ENCODE measurements around the gene DNAAF3.
"Not testable (repeated sequence)": the region's sequence is repeated elsewhere in the genome, so short reads cannot be mapped to it uniquely, and the experiment has no call there.

Gene DNAAF3

DNA sequence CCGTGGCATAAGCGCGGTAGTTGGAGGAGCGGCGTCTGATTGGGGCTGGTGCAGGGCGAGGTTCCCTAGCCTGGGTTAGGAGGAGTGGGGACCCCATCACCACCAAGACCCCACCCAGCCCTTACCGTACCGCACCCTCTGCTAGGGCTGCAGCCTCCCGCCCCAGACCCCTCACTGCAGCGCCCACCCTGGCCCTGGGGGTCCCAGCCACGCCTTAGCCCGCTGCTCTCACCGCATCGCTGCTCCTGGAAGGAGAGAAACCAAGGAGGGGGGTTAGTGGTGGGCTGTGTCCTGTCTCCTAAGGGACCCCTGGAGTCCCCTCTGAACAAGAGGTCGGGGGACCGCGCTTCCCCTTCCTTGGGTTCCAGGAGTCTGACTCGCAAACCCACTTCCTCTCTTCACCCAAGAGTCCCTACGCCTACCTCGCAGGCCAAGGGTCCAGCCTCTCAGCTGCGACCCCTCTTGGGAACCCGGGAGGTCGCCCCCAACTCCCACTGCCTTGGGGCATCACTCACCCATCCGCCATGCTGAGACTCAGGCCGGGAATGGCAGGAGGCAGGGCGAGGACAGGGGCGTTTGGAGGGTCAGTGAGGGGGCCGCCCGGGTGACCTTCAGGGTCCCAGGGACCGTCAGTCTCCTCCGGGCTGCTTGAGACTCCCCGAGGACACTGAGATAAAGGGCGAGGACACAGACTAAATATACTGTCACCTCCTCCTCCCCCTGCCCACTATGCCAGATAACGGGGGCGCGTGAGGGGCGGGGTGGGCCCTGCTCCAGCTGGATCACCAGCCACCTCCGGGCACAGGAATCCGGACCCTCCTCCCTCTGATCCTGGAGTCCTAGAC is 9.1 kb downstream of the DNAAF3 start, which contains the start of gene TNNI3:
Gene TNNI3 (minus strand): TSS at position 669 of the 845 bp plus-strand sequence. CDS start 143 bp downstream, at position 526.
- POLR2A ChIA-PET: no interaction called here
- CTCF ChIA-PET: interaction anchor here (1.1 to 1.7 kb wide), 2 partner anchors 9 to 16 kb away, joined by 3 to 6 read pairs; partner anchors contain the start of gene DNAAF3
- TF ChIP-seq, protein P1, sequence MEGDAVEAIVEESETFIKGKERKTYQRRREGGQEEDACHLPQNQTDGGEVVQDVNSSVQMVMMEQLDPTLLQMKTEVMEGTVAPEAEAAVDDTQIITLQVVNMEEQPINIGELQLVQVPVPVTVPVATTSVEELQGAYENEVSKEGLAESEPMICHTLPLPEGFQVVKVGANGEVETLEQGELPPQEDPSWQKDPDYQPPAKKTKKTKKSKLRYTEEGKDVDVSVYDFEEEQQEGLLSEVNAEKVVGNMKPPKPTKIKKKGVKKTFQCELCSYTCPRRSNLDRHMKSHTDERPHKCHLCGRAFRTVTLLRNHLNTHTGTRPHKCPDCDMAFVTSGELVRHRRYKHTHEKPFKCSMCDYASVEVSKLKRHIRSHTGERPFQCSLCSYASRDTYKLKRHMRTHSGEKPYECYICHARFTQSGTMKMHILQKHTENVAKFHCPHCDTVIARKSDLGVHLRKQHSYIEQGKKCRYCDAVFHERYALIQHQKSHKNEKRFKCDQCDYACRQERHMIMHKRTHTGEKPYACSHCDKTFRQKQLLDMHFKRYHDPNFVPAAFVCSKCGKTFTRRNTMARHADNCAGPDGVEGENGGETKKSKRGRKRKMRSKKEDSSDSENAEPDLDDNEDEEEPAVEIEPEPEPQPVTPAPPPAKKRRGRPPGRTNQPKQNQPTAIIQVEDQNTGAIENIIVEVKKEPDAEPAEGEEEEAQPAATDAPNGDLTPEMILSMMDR (IDR thresholded peaks at IDR 0.05; ENCODE audit: control extremely low read depth, extremely low read depth, low read depth, missing control alignments): no peak
- DNase-seq (ENCODE audit: extremely low spot score): no peak

DNA sequence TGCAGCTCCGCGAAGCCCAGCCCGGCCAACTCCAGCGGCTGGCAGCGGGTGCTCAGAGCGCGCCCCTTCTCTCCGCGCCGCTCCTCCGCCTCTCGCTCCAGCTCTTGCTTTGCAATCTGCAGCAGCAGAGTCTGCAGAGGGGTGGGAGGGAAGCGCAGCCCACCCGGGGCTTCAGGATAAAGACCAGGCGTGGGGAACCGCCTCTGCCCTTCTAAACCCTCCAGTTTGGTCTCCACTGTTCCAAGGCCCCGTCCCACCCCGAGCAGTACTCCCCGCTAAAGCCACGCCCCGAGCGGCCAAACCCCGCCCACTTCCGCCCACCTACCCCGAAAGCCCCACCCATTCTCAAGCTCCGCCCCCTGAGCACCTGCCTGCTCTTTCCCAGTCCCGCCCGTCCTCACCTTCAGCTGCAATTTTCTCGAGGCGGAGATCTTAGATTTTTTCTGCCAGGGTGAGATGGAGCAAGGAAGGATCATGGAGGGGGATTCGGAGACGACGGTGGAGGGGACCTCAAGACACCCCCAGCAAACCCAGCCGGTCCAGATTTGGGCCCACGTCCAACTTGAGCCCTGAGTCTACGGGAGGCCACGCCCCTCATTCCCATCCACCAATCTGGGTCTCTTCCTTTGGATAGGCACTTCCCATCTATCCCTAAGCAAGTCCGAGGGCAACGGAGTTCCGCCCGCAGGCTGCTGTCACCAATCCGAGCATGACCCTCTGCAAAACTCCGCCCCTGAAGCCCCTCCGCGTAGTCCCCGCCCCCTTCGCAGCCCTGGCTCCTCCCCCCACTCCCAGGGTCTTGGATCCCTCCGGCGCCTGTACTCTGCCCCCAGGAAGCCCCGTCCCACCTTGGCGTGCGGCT is 10.0 kb downstream of the DNAAF3 start:
- CTCF ChIA-PET: no interaction called here
- DNase-seq (ENCODE audit: extremely low spot score): peak; percentile 62
- TF ChIP-seq, protein P1 (IDR thresholded peaks at IDR 0.05; ENCODE audit: control extremely low read depth, extremely low read depth, low read depth, missing control alignments): no peak
- POLR2A ChIA-PET: interaction anchor here (0.6 kb wide), 1 partner anchor 10 kb away, joined by 4 read pairs; the partner anchor contains the start of gene DNAAF3

DNA sequence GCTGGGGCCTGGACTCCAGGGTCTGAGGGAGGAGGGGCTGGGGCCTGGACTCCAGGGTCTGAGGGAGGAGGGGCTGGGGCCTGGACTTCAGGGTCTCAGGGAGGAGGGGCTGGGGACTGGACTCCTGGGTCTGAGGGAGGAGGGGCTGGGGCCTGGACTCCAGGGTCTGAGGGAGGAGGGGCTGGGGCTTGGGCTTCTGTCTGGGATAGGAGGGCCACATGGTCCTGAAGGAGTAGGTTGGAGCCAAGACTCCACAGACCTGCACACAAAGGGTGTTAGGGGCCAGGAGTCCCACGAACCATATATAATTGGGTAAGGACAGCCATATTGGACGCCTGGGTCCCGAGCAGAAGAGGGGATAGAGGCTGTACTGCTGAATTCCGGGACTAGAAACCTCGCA is 10.6 kb downstream of the DNAAF3 start:
- CTCF ChIA-PET; POLR2A ChIA-PET; DNase-seq (ENCODE audit: extremely low spot score): not testable (repeated sequence)

DNA sequence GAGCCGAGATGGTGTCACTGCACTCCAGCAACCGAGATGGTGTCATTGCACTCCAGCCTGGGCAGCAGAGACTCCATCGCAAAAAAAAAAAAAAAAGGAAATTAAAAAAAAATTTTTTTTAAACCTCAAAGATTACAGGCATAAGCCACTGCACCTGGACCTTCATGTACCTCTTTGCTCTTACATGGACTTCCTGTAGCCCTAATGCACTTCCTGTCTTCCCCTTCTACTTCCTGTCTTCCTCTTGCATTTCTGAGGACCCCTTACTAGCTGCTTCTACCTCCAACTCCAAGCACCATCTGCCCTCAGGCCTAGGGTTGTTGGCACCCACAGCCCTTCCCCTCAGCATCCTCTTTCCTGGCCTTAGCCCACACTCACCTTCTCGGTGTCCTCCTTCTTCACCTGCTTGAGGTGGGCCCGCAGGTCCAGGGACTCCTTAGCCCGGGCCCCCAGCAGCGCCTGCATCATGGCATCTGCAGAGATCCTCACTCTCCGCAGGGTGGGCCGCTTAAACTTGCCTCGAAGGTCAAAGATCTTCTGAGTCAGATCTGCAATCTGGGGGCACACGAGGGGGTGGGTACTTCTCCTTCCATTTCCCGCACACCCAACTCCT is 12.7 kb downstream of the DNAAF3 start:
- no peak for DNase-seq (ENCODE audit: extremely low spot score)
- ChIA-PET CTCF (interaction anchor here (1.6 to 2.1 kb wide), 2 partner anchors 13 to 21 kb away, joined by 4 to 8 read pairs; no protein-coding TSS in a partner anchor), POLR2A (no interaction called here)
- TF ChIP-seq, protein P1 (IDR thresholded peaks at IDR 0.05; ENCODE audit: control extremely low read depth, extremely low read depth, low read depth, missing control alignments): no peak

DNA sequence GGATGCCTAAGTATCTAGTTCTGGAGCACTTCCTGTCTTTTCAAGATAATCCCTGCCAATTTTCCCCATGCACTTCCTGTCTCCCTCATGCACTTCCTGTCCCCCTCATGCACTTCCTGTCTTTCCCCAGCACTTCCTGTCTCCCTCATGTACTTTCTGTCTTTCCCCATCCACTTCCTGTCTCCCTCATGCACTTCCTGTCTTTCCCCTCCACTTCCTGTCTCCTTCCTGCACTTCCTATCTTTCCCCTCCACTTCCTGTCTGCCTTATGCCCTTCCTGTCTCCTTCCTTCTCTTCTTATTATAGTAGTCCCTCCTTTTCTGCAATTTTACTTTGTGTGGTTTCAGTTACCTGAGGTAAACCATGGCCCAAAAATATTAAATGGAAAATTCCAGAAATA is 14.4 kb downstream of the DNAAF3 start:
- TF ChIP-seq, protein P1 (IDR thresholded peaks at IDR 0.05; ENCODE audit: control extremely low read depth, extremely low read depth, low read depth, missing control alignments): no peak
- no peak for DNase-seq (ENCODE audit: extremely low spot score)
- ChIA-PET POLR2A (no interaction called here), CTCF (interaction anchor here (0.9 to 2.2 kb wide), 3 partner anchors 8 to 13 kb away, joined by 3 to 11 read pairs (median 11); no protein-coding TSS in a partner anchor)

DNA sequence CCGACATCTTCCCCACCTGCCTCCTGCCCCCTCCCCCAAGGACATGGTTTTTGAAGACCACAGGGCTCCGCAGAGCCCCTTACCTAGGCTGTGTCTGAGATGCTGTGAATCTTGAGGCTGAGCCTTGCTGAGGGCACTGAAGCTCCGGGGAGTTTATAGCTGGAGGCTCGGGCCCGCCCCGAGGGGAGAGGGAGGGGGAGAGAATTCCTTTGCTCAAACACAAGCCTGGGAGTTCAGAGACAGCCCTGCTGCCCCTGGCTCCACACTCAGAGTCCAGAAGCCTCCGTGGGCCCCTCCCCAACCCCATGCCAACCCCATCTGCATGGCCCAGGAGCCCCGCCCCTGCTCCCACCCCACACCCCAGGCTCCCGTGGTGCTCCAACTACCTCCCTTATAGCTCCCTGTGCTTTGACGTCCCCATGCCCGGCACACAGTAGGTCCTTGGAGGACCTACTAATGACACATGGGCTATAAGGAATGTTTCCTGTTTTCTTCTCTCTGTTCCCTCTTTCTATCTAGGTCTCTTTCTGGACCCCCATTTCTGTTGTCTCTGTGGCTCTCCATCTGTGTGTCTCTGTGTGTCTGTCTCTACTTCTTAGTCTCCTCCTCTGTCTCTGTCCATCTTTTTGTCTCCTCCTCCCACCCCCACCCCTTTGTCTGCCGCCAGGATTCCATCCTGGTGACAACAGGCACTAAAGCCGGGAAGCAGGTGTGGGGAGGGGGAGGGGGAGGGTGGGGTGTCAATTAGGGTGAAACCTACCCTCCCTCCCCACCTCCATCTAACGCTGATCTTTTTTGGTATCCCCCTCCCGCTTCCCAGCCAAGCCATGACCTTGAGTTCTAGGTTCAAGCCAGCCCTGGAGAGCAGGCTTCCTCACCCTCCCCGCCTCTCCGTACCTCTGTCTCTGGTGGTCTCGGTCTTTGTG is 17.1 kb downstream of the DNAAF3 start, which contains the start of gene TNNT1:
Gene TNNT1 (minus strand): TSS at position 129 of the 926 bp plus-strand sequence. CDS start 2,049 bp downstream, outside the sequence.
- ChIA-PET CTCF (interaction anchor here (1.2 kb wide), 1 partner anchor 13 kb away, joined by 3 read pairs; no protein-coding TSS in a partner anchor), POLR2A (no interaction called here)
- no peak for DNase-seq (ENCODE audit: extremely low spot score)
- TF ChIP-seq, protein P1 (IDR thresholded peaks at IDR 0.05; ENCODE audit: control extremely low read depth, extremely low read depth, low read depth, missing control alignments): no peak

Measured in GM10248 (cell line).